ENCODE measurements around the gene SYAP1. TPM values are rescaled to one million over a fixed set of nuclear protein-coding genes. Genes with fewer than 3 reads are reported as not detected.
"Not testable (repeated sequence)": the region's sequence is repeated elsewhere in the genome, so short reads cannot be mapped to it uniquely, and the experiment has no call there.

Gene SYAP1
- total RNA-seq, 1 donor from 2014 or later: 12.0 TPM

- no peaks in the 10 kb centered on the region for H3K27me3 ChIP-seq (ENCODE audit: control insufficient read depth in 3 of 3, insufficient read depth in 3 of 3, low read length in 3 of 3)
- no peak overlapping the region for H3K27ac ChIP-seq (ENCODE audit: low read depth, low read length)
- H3K4me1 ChIP-seq (ENCODE audit: control insufficient read depth in 3 of 3, insufficient read depth in 3 of 3, low read length in 3 of 3): no peaks in the 10 kb centered on the region
- no peak overlapping the region for H3K4me3 ChIP-seq (ENCODE audit: low read length in 3 of 3)
- no peaks in the 10 kb centered on the region for H3K36me3 ChIP-seq (ENCODE audit: control insufficient read depth in 3 of 3, insufficient read depth in 3 of 3, low read length in 3 of 3)
- H3K9ac ChIP-seq (ENCODE audit: low read depth in 1 of 3, low read length in 3 of 3): no peak overlapping the region
- H3K9me3 ChIP-seq (ENCODE audit: control insufficient read depth in 3 of 3, low read length in 3 of 3): no peaks in the 10 kb centered on the region
Measured at GRCh38 chrX:16771483-16772398, 52.3 kb downstream of the SYAP1 start.

GRCh38 chrX:16772460-16772859 is 53.0 kb downstream of the SYAP1 start:
- no peaks in the 10 kb centered on the region for H3K27me3 ChIP-seq (ENCODE audit: control insufficient read depth in 3 of 3, insufficient read depth in 3 of 3, low read length in 3 of 3)
- H3K9me3 ChIP-seq (ENCODE audit: control insufficient read depth in 3 of 3, low read length in 3 of 3): no peaks in the 10 kb centered on the region
- no peak overlapping the region for H3K4me3 ChIP-seq (ENCODE audit: low read length in 3 of 3)
- H3K36me3 ChIP-seq (ENCODE audit: control insufficient read depth in 3 of 3, insufficient read depth in 3 of 3, low read length in 3 of 3): no peaks in the 10 kb centered on the region
- no peak overlapping the region for H3K9ac ChIP-seq (ENCODE audit: low read depth in 1 of 3, low read length in 3 of 3)
- H3K27ac ChIP-seq (ENCODE audit: low read depth, low read length): no peak overlapping the region
- H3K4me1 ChIP-seq (ENCODE audit: control insufficient read depth in 3 of 3, insufficient read depth in 3 of 3, low read length in 3 of 3): no peaks in the 10 kb centered on the region

- Histone ChIP-seq H3K27me3 (ENCODE audit: control insufficient read depth in 3 of 3, insufficient read depth in 3 of 3, low read length in 3 of 3) (no peaks in the 10 kb centered on the region), H3K9me3 (ENCODE audit: control insufficient read depth in 3 of 3, low read length in 3 of 3) (no peaks in the 10 kb centered on the region), H3K9ac (ENCODE audit: low read depth in 1 of 3, low read length in 3 of 3) (no peak overlapping the region), H3K4me3 (ENCODE audit: low read length in 3 of 3) (no peak overlapping the region), H3K36me3 (ENCODE audit: control insufficient read depth in 3 of 3, insufficient read depth in 3 of 3, low read length in 3 of 3) (no peaks in the 10 kb centered on the region), H3K4me1 (ENCODE audit: control insufficient read depth in 3 of 3, insufficient read depth in 3 of 3, low read length in 3 of 3) (no peaks in the 10 kb centered on the region), H3K27ac (ENCODE audit: low read depth, low read length) (no peak overlapping the region)
Measured at GRCh38 chrX:16774746-16775145, 55.3 kb downstream of the SYAP1 start.

- Histone ChIP-seq H3K27me3 (ENCODE audit: control insufficient read depth in 3 of 3, insufficient read depth in 3 of 3, low read length in 3 of 3) (no peaks in the 10 kb centered on the region), H3K36me3 (ENCODE audit: control insufficient read depth in 3 of 3, insufficient read depth in 3 of 3, low read length in 3 of 3) (no peaks in the 10 kb centered on the region), H3K4me1 (ENCODE audit: control insufficient read depth in 3 of 3, insufficient read depth in 3 of 3, low read length in 3 of 3) (no peaks in the 10 kb centered on the region), H3K27ac (ENCODE audit: low read depth, low read length) (no peak overlapping the region), H3K9me3 (ENCODE audit: control insufficient read depth in 3 of 3, low read length in 3 of 3) (no peaks in the 10 kb centered on the region), H3K9ac (ENCODE audit: low read depth in 1 of 3, low read length in 3 of 3) (no peak overlapping the region), H3K4me3 (ENCODE audit: low read length in 3 of 3) (no peak overlapping the region)
Measured at GRCh38 chrX:16778545-16778944, 59.1 kb downstream of the SYAP1 start.

GRCh38 chrX:16778993-16779392 is 59.6 kb downstream of the SYAP1 start:
- H3K9me3 ChIP-seq (ENCODE audit: control insufficient read depth in 3 of 3, low read length in 3 of 3): no peaks in the 10 kb centered on the region
- H3K4me1 ChIP-seq (ENCODE audit: control insufficient read depth in 3 of 3, insufficient read depth in 3 of 3, low read length in 3 of 3): no peaks in the 10 kb centered on the region
- H3K27ac ChIP-seq (ENCODE audit: low read depth, low read length): no peak overlapping the region
- no peaks in the 10 kb centered on the region for H3K27me3 ChIP-seq (ENCODE audit: control insufficient read depth in 3 of 3, insufficient read depth in 3 of 3, low read length in 3 of 3)
- no peaks in the 10 kb centered on the region for H3K36me3 ChIP-seq (ENCODE audit: control insufficient read depth in 3 of 3, insufficient read depth in 3 of 3, low read length in 3 of 3)
- H3K4me3 ChIP-seq (ENCODE audit: low read length in 3 of 3): no peak overlapping the region
- H3K9ac ChIP-seq (ENCODE audit: low read depth in 1 of 3, low read length in 3 of 3): no peak overlapping the region

GRCh38 chrX:16779815-16780214 is 60.4 kb downstream of the SYAP1 start:
- H3K9me3 ChIP-seq (ENCODE audit: control insufficient read depth in 3 of 3, low read length in 3 of 3); H3K27ac ChIP-seq (ENCODE audit: low read depth, low read length); H3K4me1 ChIP-seq (ENCODE audit: control insufficient read depth in 3 of 3, insufficient read depth in 3 of 3, low read length in 3 of 3); H3K27me3 ChIP-seq (ENCODE audit: control insufficient read depth in 3 of 3, insufficient read depth in 3 of 3, low read length in 3 of 3); H3K36me3 ChIP-seq (ENCODE audit: control insufficient read depth in 3 of 3, insufficient read depth in 3 of 3, low read length in 3 of 3); H3K9ac ChIP-seq (ENCODE audit: low read depth in 1 of 3, low read length in 3 of 3); H3K4me3 ChIP-seq (ENCODE audit: low read length in 3 of 3): not testable (repeated sequence)

GRCh38 chrX:16783452-16783851 is 64.0 kb downstream of the SYAP1 start:
- Histone ChIP-seq H3K36me3 (ENCODE audit: control insufficient read depth in 3 of 3, insufficient read depth in 3 of 3, low read length in 3 of 3) (no peaks in the 10 kb centered on the region), H3K27me3 (ENCODE audit: control insufficient read depth in 3 of 3, insufficient read depth in 3 of 3, low read length in 3 of 3) (no peaks in the 10 kb centered on the region), H3K9ac (ENCODE audit: low read depth in 1 of 3, low read length in 3 of 3) (no peak overlapping the region), H3K9me3 (ENCODE audit: control insufficient read depth in 3 of 3, low read length in 3 of 3) (no peaks in the 10 kb centered on the region), H3K4me1 (ENCODE audit: control insufficient read depth in 3 of 3, insufficient read depth in 3 of 3, low read length in 3 of 3) (peaks cover 2 to 5% (median 5%) of the 10 kb centered on the region in 3 donors), H3K27ac (ENCODE audit: low read depth, low read length) (no peak overlapping the region), H3K4me3 (ENCODE audit: low read length in 3 of 3) (no peak overlapping the region)

- not testable (repeated sequence) for H3K27me3 ChIP-seq (ENCODE audit: control insufficient read depth in 3 of 3, insufficient read depth in 3 of 3, low read length in 3 of 3); H3K9ac ChIP-seq (ENCODE audit: low read depth in 1 of 3, low read length in 3 of 3); H3K36me3 ChIP-seq (ENCODE audit: control insufficient read depth in 3 of 3, insufficient read depth in 3 of 3, low read length in 3 of 3); H3K9me3 ChIP-seq (ENCODE audit: control insufficient read depth in 3 of 3, low read length in 3 of 3); H3K27ac ChIP-seq (ENCODE audit: low read depth, low read length); H3K4me1 ChIP-seq (ENCODE audit: control insufficient read depth in 3 of 3, insufficient read depth in 3 of 3, low read length in 3 of 3); H3K4me3 ChIP-seq (ENCODE audit: low read length in 3 of 3)
Measured at GRCh38 chrX:16784440-16784839, 65.0 kb downstream of the SYAP1 start.

GRCh38 chrX:16785247-16786138 is 66.1 kb downstream of the SYAP1 start:
- peaks cover 2 to 5% (median 5%) of the 10 kb centered on the region in 3 donors for H3K4me1 ChIP-seq (ENCODE audit: control insufficient read depth in 3 of 3, insufficient read depth in 3 of 3, low read length in 3 of 3)
- H3K27ac ChIP-seq (ENCODE audit: low read depth, low read length): peak overlapping the region; percentile 23
- H3K9me3 ChIP-seq (ENCODE audit: control insufficient read depth in 3 of 3, low read length in 3 of 3): no peaks in the 10 kb centered on the region
- peak overlapping the region; percentile 46 to 83 (median 69) for H3K9ac ChIP-seq (ENCODE audit: low read depth in 1 of 3, low read length in 3 of 3)
- H3K27me3 ChIP-seq (ENCODE audit: control insufficient read depth in 3 of 3, insufficient read depth in 3 of 3, low read length in 3 of 3): no peaks in the 10 kb centered on the region
- peaks cover under 1% of the 10 kb centered on the region in 3 donors for H3K36me3 ChIP-seq (ENCODE audit: control insufficient read depth in 3 of 3, insufficient read depth in 3 of 3, low read length in 3 of 3)
- peak overlapping the region; percentile 78 to 83 (median 80) for H3K4me3 ChIP-seq (ENCODE audit: low read length in 3 of 3)

Data from skeletal muscle tissue (tissue), 4 donors.